HuH-7 (cell line): ENCODE results near the gene BUD13.
A peak's percentile ranks its signal among the peaks of the same experiment; 100 is the strongest.
"Not testable (repeated sequence)": the region's sequence is repeated elsewhere in the genome, so short reads cannot be mapped to it uniquely, and the experiment has no call there.

Source experiments
- DNase-seq: peaks from one replicate; pipeline ENCODE4 v3.0.0; 2011; ENCODE audit warnings: low spot score

Gene BUD13, protein sequence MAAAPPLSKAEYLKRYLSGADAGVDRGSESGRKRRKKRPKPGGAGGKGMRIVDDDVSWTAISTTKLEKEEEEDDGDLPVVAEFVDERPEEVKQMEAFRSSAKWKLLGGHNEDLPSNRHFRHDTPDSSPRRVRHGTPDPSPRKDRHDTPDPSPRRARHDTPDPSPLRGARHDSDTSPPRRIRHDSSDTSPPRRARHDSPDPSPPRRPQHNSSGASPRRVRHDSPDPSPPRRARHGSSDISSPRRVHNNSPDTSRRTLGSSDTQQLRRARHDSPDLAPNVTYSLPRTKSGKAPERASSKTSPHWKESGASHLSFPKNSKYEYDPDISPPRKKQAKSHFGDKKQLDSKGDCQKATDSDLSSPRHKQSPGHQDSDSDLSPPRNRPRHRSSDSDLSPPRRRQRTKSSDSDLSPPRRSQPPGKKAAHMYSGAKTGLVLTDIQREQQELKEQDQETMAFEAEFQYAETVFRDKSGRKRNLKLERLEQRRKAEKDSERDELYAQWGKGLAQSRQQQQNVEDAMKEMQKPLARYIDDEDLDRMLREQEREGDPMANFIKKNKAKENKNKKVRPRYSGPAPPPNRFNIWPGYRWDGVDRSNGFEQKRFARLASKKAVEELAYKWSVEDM

DNA sequence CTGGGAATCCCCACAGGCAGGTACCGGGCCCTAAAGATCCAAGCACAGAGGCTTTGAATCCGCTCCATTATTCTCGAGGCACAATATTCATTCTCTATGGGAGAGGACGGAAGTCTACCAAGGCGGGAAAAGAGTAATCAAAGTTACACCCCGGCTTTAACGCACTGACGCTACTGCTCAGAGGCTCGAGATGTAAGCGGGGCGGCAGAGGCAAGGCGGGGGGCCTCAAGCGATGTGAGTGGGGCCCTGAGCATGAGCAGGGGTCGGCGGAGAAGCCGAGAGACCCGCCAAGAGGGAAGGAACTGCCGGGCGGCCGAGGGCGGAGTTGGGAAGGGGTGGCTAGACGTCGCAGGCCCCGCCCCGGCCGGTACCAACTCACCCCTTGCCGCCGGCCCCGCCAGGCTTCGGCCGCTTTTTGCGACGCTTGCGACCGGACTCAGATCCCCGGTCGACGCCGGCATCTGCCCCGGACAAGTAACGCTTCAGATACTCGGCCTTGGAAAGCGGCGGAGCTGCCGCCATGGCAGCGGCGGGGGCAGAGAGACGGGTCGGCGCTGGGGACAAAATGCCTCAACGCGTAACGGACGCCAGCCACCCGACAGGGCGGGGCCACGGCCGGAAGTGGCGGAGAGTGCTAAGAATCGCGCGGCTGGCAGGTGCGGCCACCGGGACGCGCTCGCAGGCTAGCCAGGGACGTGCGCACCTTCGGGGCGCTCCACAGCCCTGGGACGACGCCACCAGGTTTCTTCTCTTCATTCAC, at the start of gene BUD13:
TSS of gene BUD13 (minus strand) at position 545 of the 760 bp plus-strand sequence. CDS start at position 522, 23 bp downstream.
- peak; percentile 87 for DNase-seq

DNA sequence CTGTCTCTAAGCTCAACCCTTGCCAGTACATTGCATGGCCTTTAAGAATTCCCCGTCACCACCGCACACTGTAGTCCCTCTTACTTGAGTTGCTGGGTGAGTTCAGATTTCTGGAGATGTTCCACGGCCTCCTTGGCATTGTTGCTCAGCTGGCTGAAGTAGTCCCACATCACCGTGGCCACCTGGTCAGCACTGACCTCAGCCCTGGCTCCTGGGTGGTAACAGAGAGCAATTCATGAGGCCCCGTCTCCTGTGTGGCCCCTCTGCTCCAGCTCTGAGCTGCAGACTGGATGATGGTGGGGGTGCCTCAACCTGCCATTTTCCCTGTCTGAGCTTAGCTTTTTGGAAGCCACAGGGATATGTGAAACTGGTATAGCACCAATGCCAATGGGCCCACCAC, 49.8 kb upstream of the BUD13 start:
- no peak for DNase-seq

- no peak for DNase-seq
Observed at GRCh38 chr11:116821050-116821918, 48.5 kb upstream of the BUD13 start.

GRCh38 chr11:116819049-116819448, 46.3 kb upstream of the BUD13 start:
- DNase-seq, result no peak

DNA sequence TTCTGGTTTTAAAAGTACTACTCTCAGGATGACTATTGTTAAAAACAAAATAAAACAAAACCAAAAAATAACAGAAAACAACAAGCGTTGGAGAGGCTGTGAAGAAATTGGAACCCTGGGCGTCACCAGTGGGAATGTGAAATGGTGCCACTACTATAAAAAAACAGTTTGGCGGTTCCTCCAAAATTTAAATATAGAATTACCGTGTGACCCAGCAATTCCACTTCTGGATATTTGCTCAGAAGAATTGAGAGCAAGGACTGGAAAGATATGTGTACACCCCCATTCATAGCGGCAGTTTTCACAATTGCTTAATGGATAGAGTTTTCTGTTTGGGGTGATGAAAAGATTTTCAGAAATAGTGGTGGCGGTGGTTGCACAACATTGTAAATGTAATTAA, 41.7 kb upstream of the BUD13 start:
- no peak for DNase-seq

DNA sequence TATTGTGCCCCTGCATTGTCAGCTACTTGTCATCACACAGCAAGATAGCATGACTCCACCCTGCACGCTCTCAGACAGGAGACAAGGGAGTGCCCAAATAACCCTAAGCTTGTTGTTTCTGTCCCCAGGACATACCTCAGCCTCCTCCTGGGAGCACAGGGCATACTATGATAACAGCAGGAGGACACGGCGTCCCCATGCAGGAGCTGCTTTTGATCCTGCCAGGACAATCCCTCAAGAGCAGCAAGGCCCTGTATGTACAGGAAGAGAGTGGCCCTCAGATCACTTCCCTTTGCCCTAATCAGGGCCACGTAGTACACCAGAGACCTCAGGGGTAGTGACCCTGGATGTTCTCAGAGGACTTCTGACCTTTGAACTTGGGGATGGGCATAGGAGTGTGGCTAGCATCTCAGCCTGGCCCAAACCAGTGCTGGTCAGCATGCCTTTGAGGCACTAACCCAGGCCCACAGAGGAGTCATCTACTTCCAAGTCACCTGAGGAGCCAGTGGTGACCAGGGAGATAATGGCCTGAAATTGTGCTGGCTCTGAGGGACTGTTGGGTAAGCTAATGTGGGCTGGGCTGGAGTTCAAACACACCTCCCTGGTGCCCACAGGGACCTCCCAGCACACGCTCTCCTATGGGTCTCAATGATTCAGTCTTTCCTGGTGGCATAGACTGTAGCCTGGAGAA, 41.1 kb upstream of the BUD13 start:
- DNase-seq, result no peak

DNA sequence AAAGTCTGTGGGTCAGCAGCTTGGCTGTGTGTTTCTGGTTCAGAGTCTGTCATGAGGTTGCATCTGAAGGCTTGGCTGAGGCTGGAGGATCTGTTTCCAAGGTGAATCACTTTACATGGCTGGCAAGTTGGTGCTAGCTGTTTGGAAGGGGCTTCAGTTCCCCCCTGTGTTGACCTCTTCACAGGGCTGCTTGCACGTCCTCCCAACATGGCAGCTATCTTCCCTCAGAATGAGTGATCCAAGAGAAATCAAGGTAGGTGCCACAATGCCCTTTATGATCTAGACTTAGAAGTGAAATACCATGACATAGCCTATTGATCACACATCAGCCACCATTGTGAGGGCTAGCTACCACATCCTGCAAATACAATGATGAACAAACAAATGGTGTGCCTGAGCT, 40.4 kb upstream of the BUD13 start:
- no peak for DNase-seq

GRCh38 chr11:116812109-116812508, 39.3 kb upstream of the BUD13 start:
- DNase-seq, result no peak

DNA sequence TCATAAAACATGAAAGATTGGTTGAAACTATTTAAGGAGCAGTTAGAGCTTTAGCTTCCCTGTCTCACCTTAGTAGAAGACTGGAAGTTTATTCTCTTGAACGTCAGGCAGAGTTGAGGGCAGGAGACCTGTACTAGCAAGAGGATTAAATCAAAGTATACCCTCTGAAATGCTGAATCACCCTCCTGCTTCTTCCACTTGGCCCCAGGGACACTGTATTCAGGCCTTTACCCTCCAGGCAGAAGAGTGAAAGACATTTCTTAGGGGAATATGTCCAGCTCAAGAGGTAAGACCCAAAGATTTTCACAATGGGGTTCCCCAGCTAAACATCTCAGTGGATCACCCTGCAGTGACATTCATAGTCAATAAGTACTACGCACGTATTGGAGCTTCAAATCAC, 38.4 kb upstream of the BUD13 start:
- DNase-seq, result no peak

- DNase-seq, result peak; percentile 60
Observed at GRCh38 chr11:116808262-116809175, 35.7 kb upstream of the BUD13 start.

DNA sequence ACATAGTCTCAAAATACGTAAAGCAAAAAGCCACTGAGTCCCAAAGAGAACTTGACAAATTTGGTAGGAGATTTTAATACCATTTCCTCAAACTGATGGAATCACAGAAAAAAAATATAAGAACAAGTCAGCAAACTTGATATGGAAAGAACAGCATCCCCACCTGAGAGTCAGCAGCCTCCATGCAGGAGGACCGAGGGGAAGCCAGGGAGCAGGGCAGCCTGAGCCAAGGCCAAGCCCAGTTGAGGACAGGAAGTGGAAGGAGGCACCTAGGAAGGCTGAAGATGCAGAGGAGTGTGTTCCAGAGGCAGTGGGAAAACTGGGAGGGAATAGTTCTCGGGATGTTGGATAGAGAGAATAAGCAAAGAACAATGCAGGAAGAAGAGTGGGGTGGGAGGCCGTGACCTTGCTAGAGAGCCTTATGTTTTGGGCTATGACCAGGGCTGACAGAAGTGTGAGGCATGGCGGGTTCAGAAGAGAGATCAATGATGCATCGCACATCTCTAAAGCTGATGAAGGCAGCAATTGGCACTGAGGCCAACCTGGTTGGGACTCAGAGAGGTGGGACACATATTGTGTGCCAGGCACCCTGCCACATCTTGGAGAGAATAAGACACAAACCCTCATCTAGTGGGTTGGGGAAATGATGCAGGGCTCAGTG, 34.9 kb upstream of the BUD13 start:
- no peak for DNase-seq

DNA sequence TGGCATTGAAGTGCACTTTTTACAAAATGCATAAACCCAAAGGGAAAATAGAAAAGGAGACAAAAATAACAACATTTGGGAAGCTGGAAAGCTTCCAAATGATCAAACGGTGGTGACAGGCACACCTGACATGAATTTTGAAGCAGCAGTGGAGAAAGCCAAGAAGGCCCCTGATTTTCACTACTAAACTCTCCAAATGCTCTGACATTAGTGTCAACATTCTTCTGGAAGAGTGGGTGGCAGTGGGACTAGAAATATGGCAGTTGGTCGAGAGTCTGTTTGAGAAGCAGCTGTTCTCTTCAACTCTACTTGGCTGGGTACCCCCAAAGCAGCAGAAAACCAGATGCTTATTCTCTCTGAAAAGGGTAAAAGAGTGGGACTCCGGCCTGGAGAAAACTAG, 31.2 kb upstream of the BUD13 start:
- DNase-seq, result no peak

GRCh38 chr11:116801662-116802061, 28.9 kb upstream of the BUD13 start:
- DNase-seq, result not testable (repeated sequence)

- no peak for DNase-seq
Observed at GRCh38 chr11:116800610-116801009, 27.8 kb upstream of the BUD13 start.

DNA sequence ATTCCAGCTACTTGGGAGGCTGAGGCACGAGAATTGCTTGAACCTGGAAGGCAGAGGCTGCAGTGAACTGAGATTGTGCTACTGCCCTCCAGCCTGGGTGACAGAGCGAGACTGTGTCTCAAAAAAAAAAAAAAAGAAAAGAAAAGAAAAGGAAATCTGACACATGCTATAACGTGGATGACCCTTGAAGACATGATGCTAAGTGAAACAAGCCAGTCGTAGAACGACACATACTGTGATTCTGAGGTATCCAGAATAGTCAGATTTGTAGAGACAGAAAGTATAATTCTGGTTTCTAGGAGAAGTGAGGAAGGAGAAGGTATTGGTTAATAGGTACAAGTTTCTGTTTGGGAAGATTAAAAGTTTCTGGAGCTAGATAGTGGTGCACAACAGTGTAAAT, 25.6 kb upstream of the BUD13 start:
- DNase-seq, result no peak

DNA sequence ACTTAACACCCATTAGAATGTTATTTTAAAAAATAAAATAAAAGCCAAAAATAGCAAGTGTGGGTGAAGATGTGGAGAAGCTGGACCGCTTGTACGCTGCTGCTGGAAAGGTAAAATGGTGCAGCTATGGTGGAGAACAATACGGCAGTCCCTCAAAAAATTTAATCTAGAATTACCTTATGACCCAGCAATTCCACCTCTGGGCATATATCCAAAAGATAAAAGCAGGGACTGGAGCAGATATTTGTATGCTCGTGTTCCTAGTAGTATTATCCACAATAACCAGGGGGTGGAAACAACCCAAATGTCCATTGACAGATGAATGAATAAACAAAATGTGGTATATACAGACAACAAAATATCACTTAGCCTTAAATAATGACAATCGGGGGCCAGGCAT, 25.0 kb upstream of the BUD13 start:
- no peak for DNase-seq

DNA sequence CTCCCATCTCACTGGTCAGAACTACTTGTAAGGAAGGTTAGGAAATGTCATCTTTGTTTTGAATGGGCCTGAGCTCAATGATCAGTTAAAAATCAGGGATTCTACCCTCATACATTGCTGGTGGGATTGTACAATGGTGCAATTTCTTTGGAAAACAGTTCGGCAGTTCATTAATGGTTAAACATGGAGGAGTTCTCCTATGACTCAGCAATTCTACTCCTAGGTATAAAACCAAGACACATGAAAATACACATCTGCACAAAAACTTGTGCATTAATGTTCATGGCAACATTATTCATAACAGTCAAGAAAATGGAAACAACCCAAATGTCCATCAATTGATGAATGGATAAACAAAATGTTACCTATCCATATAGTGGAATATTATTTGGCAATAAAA, 23.8 kb upstream of the BUD13 start:
- DNase-seq, result no peak

DNA sequence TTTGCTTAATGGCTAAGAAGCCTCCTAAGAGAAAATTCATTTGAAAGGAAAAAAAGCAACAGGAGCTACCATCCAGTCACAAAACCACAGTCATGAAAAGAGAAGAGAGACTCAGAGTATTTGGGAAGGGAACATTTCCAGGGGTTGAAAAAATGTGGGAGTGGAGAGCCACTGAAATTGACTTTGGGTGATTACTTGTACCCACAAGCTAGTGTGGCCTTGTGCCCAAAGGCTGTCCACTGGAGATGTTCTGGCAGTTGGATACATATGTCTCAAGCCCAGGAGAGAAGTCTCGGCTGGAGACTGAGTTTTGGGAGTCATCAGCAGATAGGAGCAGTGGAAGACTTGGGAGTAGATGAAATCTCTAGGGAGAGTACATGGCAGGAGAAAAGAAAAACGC, 22.1 kb upstream of the BUD13 start:
- no peak for DNase-seq

- no peak for DNase-seq
Observed at GRCh38 chr11:116793772-116794097, 20.9 kb upstream of the BUD13 start.
